ENCODE measurements around the gene KIAA0232. TPM values are rescaled to one million over a fixed set of nuclear protein-coding genes. Genes with fewer than 3 reads are reported as not detected.

The KIAA0232 gene
- total and polyA plus RNA-seq, 2 of the 8 experiments (the other 6 are each of a cell fraction or from before 2014, with no cell fraction given): 5.6 to 23.3 TPM

- Histone ChIP-seq H3K4ac (replicated peaks; ENCODE audit: insufficient read length, low read depth, low read length) (no peak overlapping the region), H3K23ac (ENCODE audit: insufficient read length) (no peak overlapping the region), H3K23me2 (ENCODE audit: low read depth, low read length) (no peaks in the 10 kb centered on the region), H3K9ac (replicated peaks in 1 of 4; ENCODE audit: extremely low read depth in 1 of 4, low read depth in 3 of 4, low read length in 3 of 4) (no peak overlapping the region), H2BK15ac (ENCODE audit: low read length) (no peak overlapping the region), H3K27ac (ENCODE audit: low read depth, low read length) (no peak overlapping the region), H3K4me3 (ENCODE audit: extremely low read depth in 1 of 4, insufficient read depth in 2 of 4, low read depth in 3 of 4, low read length in 4 of 4) (no peak overlapping the region), H3K18ac (ENCODE audit: extremely low read depth, low read length) (no peak overlapping the region), H3K36me3 (ENCODE audit: control insufficient read depth in 2 of 4, insufficient read depth in 4 of 4, low read length in 3 of 4) (no peaks in the 10 kb centered on the region), H3K27me3 (replicated peaks in 1 of 4; ENCODE audit: control insufficient read depth in 3 of 4, extremely low read depth in 1 of 4, insufficient read depth in 3 of 4, low read length in 3 of 4) (no peaks in the 10 kb centered on the region), H2AK5ac (ENCODE audit: low read depth, low read length) (no peak overlapping the region), H4K8ac (ENCODE audit: extremely low read depth, insufficient read depth, low read length) (no peak overlapping the region), H4K20me1 (replicated peaks in 1 of 2; ENCODE audit: control insufficient read depth in 1 of 2, insufficient read depth in 2 of 2, low read length in 2 of 2) (no peaks in the 10 kb centered on the region), H3K14ac (ENCODE audit: insufficient read length) (no peak overlapping the region), H2BK12ac (ENCODE audit: low read depth, low read length) (no peak overlapping the region), H3K4me2 (ENCODE audit: insufficient read depth in 1 of 2, low read depth in 2 of 2, low read length in 2 of 2) (no peak overlapping the region), H2BK5ac (ENCODE audit: low read depth, low read length) (no peak overlapping the region), H2AFZ (ENCODE audit: low read length) (no peak overlapping the region), H4K91ac (replicated peaks; ENCODE audit: insufficient read length, low read length) (no peak overlapping the region), H3K79me2 (ENCODE audit: control insufficient read depth in 1 of 2, insufficient read depth in 2 of 2, low read length in 2 of 2) (no peaks in the 10 kb centered on the region), H3K4me1 (replicated peaks in 1 of 4; ENCODE audit: control insufficient read depth in 3 of 4, insufficient read depth in 4 of 4, low read length in 3 of 4) (peaks cover 0 to 3% (median 1%) of the 10 kb centered on the region in 4 experiments; a peak in 1 of 7 replicates), H2BK20ac (ENCODE audit: low read length) (no peak overlapping the region), H4K5ac (ENCODE audit: insufficient read length, low read depth, low read length) (no peak overlapping the region), H2BK120ac (replicated peaks; ENCODE audit: low read depth, low read length) (no peak overlapping the region), H3K79me1 (ENCODE audit: low read depth, low read length) (no peaks in the 10 kb centered on the region), H3K56ac (replicated peaks; ENCODE audit: insufficient read length, low read depth, low read length) (no peak overlapping the region), H3K9me3 (ENCODE audit: insufficient read depth in 2 of 2, low read depth in 1 of 2, low read length in 1 of 2) (no peaks in the 10 kb centered on the region)
- no peak for DNase-seq (ENCODE audit: low read depth in 1 of 2, low spot score in 2 of 2)
- no peak for FAIRE-seq
- ChIA-PET POLR2A (ENCODE audit: partially characterized antibody) (no interaction called here), CTCF (ENCODE audit: partially characterized antibody) (interaction anchor here (0.7 to 5.6 kb wide), 7 partner anchors 9 to 272 kb away, joined by 3 to 33 read pairs (median 3); partner anchors contain the start of gene TADA2B)
- 90% methylated on average over 8 of the region's 8 CpGs; no CpG with 5 or more reads in 1 of the 2 experiments for WGBS, 2 experiments (ENCODE audit: extremely low coverage in 1 of 2, insufficient coverage in 1 of 2, insufficient read length in 1 of 2, insufficient replicate concordance in 2 of 2, low coverage in 1 of 2, low lambda C conversion rate in 2 of 2, missing lambda C conversion rate in 1 of 2)
- TF ChIP-seq EP300 (IDR thresholded peaks at IDR 0.05; ENCODE audit: borderline replicate concordance in 1 of 2, low read depth in 2 of 2, low read length in 2 of 2): no peak
- TF ChIP-seq SP2 (IDR thresholded peaks at IDR 0.05; ENCODE audit: low read length): no peak
Observed at GRCh38 chr4:6771229-6771671, 11.3 kb upstream of the KIAA0232 start.

Data from H1 (cell line).